PFSK-1 (cell line): Measurements from ENCODE around the gene ACAD11.

Experiments used
- FOXP2 ChIP-seq: optimal IDR thresholded peaks from 2 replicates; pipeline ENCODE3; 2011; ENCODE audit warnings: borderline replicate concordance, control low read depth, inconsistent platforms; ENCODE audit not compliant: insufficient read depth; ENCODE audit errors: extremely low read length, extremely low read depth
- POLR2AphosphoS5 ChIP-seq: IDR thresholded peaks from 2 replicates; pipeline ENCODE4 v1.6.1; 2012; ENCODE audit warnings: low read depth, mild to moderate bottlenecking, control low read depth, low read length, moderate library complexity
- SIN3A ChIP-seq: IDR thresholded peaks from 2 replicates; pipeline ENCODE4 v1.6.1; 2012; ENCODE audit warnings: mild to moderate bottlenecking, low read length, moderate library complexity, borderline replicate concordance; ENCODE audit not compliant: insufficient read depth
- TAF1 ChIP-seq: IDR thresholded peaks from 2 replicates; pipeline ENCODE4 v1.6.1; 2012; ENCODE audit warnings: low read length, control low read depth, borderline replicate concordance; ENCODE audit not compliant: insufficient read depth
- TF ChIP-seq, protein P1 (sequence below), 2 experiments: IDR thresholded peaks; 2 replicates each; pipeline versions ENCODE4 v1.6.1 to v1.8.0; 2011 to 2012; ENCODE audit warnings: low read depth in 2 of 2, low read length in 2 of 2, control low read depth in 1 of 2, inconsistent platforms in 1 of 2, mild to moderate bottlenecking in 1 of 2, moderate library complexity in 1 of 2; ENCODE audit not compliant: insufficient read depth in 1 of 2

Gene ACAD11

DNA sequence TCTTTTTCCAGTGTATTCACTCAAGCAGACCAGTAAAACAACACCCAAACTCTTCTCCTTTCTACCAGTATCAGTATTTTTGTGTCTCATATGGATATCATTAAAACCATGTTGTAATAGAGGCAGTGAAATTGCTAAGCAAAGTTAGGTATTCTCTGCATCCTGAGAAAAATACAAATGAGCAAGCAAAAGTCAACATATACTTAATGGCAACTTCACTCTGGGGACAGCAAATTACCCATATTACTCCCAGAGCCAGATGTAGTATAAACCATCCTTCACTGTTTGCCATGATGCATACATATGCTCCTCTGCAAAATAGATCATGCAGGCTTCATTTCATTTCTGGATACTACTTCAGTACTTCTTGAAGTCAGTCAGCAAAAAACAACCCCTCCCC, 22.6 kb upstream of the ACAD11 start:
- no peak for TF ChIP-seq TAF1
- no peak for TF ChIP-seq SIN3A
- no peak for TF ChIP-seq FOXP2
- no peak for TF ChIP-seq POLR2AphosphoS5
- TF ChIP-seq, protein P1, sequence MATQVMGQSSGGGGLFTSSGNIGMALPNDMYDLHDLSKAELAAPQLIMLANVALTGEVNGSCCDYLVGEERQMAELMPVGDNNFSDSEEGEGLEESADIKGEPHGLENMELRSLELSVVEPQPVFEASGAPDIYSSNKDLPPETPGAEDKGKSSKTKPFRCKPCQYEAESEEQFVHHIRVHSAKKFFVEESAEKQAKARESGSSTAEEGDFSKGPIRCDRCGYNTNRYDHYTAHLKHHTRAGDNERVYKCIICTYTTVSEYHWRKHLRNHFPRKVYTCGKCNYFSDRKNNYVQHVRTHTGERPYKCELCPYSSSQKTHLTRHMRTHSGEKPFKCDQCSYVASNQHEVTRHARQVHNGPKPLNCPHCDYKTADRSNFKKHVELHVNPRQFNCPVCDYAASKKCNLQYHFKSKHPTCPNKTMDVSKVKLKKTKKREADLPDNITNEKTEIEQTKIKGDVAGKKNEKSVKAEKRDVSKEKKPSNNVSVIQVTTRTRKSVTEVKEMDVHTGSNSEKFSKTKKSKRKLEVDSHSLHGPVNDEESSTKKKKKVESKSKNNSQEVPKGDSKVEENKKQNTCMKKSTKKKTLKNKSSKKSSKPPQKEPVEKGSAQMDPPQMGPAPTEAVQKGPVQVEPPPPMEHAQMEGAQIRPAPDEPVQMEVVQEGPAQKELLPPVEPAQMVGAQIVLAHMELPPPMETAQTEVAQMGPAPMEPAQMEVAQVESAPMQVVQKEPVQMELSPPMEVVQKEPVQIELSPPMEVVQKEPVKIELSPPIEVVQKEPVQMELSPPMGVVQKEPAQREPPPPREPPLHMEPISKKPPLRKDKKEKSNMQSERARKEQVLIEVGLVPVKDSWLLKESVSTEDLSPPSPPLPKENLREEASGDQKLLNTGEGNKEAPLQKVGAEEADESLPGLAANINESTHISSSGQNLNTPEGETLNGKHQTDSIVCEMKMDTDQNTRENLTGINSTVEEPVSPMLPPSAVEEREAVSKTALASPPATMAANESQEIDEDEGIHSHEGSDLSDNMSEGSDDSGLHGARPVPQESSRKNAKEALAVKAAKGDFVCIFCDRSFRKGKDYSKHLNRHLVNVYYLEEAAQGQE (IDR thresholded peaks at IDR 0.05; ENCODE audit: insufficient read depth in 1 of 2, low read depth in 2 of 2, low read length in 2 of 2) = no peak

DNA sequence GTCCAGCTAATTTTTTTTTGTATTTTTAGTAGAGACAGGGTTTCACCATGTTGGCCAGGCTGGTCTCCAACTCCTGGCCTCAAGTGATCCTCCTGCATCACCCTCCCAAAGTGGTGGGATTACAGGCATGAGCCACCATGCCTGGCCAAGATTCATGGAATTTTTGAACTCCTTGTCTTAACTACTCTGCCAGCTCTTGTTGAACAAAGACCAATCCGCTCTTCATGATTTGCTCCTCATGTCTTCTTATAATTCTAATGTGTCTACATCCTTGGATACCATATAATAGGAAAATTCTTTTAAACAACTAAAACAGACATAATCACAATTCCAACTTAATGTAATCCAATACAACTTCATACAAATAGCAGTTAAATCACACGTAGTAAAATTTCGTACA, 21.8 kb upstream of the ACAD11 start:
- no peak for TF ChIP-seq SIN3A
- no peak for TF ChIP-seq FOXP2
- TF ChIP-seq TAF1 = no peak

DNA sequence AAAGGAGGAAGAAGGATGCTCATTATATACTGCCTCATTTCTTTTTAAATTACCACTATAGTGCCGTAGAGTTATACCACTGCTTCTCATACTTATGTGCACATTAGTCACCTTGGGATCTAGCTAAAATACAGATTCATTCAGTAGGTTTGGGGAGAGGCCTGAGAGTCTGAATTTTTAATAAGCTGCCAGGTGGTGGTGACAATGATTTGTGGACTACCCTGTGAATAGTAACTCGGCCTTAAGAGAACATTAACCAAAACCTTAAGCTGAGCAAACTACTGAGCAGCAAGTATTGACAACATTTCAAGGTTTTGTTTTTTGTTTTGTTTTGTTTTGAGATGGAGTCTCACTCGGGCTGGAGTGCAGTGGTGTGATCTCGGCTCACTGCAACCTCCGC, 20.3 kb upstream of the ACAD11 start:
- TF ChIP-seq TAF1 (no peak), SIN3A (no peak), POLR2AphosphoS5 (no peak), FOXP2 (no peak)
- TF ChIP-seq, protein P1 (IDR thresholded peaks at IDR 0.05; ENCODE audit: insufficient read depth in 1 of 2, low read depth in 2 of 2, low read length in 2 of 2) = no peak

DNA sequence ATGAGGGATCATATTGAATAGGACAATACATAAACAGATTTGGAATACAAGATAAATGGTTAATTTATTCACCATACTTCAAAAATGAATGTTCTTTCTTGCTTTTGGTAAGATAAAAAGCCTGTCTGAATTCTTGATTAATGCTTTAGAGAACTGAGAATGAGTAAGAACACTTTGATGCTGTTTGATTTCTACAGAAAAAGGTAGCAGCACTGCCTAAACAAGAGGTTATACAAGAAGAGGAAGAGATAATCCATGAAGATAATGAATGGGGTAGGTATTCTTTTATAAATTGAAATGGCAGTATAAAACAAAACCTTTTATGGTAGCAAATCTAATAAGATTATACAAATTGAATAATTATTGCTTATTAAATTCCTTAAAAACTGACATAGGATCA, 15.8 kb upstream of the ACAD11 start:
- TF ChIP-seq, protein P1 (IDR thresholded peaks at IDR 0.05; ENCODE audit: insufficient read depth in 1 of 2, low read depth in 2 of 2, low read length in 2 of 2) = no peak
- no peak for TF ChIP-seq FOXP2
- TF ChIP-seq SIN3A = no peak
- TF ChIP-seq TAF1 = no peak
- no peak for TF ChIP-seq POLR2AphosphoS5

DNA sequence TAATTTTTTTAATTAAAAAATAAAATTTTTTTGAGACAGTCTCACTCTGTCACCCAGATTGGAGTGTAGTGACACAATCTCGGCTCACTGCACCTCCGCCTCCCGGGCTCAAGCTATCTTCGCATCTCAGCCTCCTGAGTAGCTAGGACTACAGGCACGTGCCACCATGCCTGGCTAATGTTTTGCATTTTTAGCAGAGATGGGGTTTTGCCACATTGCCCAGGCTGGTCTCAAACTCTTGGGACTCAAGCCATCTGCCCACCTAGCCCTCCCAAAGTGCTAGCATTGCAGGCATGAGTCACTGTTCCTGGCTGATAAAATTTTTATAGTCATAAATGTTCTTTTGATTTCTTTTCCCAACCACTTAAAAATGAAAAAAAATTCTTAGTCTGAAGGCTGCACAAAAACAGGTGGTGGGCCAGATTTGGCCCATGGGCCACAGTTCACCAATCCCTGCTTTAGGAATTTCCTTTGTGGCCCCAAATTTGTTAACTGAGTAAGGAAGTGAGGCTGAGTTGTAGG, 9.7 kb upstream of the ACAD11 start:
- TF ChIP-seq, protein P1 (IDR thresholded peaks at IDR 0.05; ENCODE audit: insufficient read depth in 1 of 2, low read depth in 2 of 2, low read length in 2 of 2) = no peak
- TF ChIP-seq FOXP2 (no peak), POLR2AphosphoS5 (no peak), SIN3A (no peak)
